AG04450 (cell line): ENCODE data around the gene PAQR5. TPM values are rescaled to one million over a fixed set of nuclear protein-coding genes. Genes with fewer than 3 reads are reported as not detected.

Experiments
- CTCF ChIA-PET: fragments of 300-600, 350-600 bp; formaldehyde crosslinking; extraction: SDS; loops from one replicate; lab custom pipeline; 2022; ENCODE audit warnings: antibody characterized with exemption, inconsistent platforms; lab: Charles Lee
- POLR2A ChIA-PET: fragments of 350-600 bp; formaldehyde crosslinking; extraction: SDS; loops from one replicate; lab custom pipeline; 2021; ENCODE audit warnings: antibody characterized with exemption, inconsistent platforms; lab: Yijun Ruan, JAX
- DNase-seq: peaks from one replicate; pipeline ENCODE4 v3.0.0-alpha.2; 2011; ENCODE audit warnings: low read depth, low spot score
- H3K27ac ChIP-seq: one replicate; pipeline ENCODE4 v1.5.1; 2012; ENCODE audit warnings: low read depth, low read length, control low read depth
- H3K27me3 ChIP-seq: one replicate; pipeline ENCODE4 v1.6.0; 2012; ENCODE audit warnings: low read length; ENCODE audit not compliant: control insufficient read depth, insufficient read depth
- H3K4me3 ChIP-seq: 2 replicates; pipeline ENCODE4 v1.5.1; 2011; ENCODE audit warnings: mild to moderate bottlenecking, low read depth, low read length, control low read depth
- H3K9me3 ChIP-seq: 2 replicates; pipeline ENCODE4 v1.5.1; 2012; ENCODE audit warnings: low read length; ENCODE audit not compliant: control insufficient read depth, insufficient read depth
- polyA plus RNA-seq: library from polyadenylated mRNA; depleted of rRNA; stranded (reverse); fragments of >200 nt; gene quantifications from 2 replicates; pipeline ENCODE4 v1.2.3, GENCODE V29; 2011
- TF ChIP-seq, protein P1 (sequence below): IDR thresholded peaks from 2 replicates; pipeline ENCODE4 v1.5.1; 2011; ENCODE audit warnings: low read depth, low read length, control low read depth, inconsistent platforms

PAQR5 gene
- polyA plus RNA-seq, 1 experiment, result 7.9 TPM

- Histone ChIP-seq H3K27me3 (no peaks in the 10 kb centered on the region), H3K27ac (no peak overlapping the region), H3K9me3 (no peaks in the 10 kb centered on the region), H3K4me3 (no peak overlapping the region)
- ChIA-PET CTCF (interaction anchor here (0.6 to 1.8 kb wide), 3 partner anchors 108 to 333 kb away, joined by 3 to 7 read pairs (median 3); no protein-coding TSS in a partner anchor), POLR2A (interaction anchor here (0.5 kb wide), 1 partner anchor 133 kb away, joined by 3 read pairs; no protein-coding TSS in a partner anchor)
- TF ChIP-seq, protein P1, sequence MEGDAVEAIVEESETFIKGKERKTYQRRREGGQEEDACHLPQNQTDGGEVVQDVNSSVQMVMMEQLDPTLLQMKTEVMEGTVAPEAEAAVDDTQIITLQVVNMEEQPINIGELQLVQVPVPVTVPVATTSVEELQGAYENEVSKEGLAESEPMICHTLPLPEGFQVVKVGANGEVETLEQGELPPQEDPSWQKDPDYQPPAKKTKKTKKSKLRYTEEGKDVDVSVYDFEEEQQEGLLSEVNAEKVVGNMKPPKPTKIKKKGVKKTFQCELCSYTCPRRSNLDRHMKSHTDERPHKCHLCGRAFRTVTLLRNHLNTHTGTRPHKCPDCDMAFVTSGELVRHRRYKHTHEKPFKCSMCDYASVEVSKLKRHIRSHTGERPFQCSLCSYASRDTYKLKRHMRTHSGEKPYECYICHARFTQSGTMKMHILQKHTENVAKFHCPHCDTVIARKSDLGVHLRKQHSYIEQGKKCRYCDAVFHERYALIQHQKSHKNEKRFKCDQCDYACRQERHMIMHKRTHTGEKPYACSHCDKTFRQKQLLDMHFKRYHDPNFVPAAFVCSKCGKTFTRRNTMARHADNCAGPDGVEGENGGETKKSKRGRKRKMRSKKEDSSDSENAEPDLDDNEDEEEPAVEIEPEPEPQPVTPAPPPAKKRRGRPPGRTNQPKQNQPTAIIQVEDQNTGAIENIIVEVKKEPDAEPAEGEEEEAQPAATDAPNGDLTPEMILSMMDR, result no peak
- no peak for DNase-seq
Measured at GRCh38 chr15:69392352-69392751, 93.6 kb downstream of the PAQR5 start.

GRCh38 chr15:69393831-69394491 is 95.2 kb downstream of the PAQR5 start:
- Histone ChIP-seq H3K27me3 (no peaks in the 10 kb centered on the region), H3K4me3 (no peak overlapping the region), H3K9me3 (no peaks in the 10 kb centered on the region), H3K27ac (no peak overlapping the region)
- POLR2A ChIA-PET, result interaction anchor here (0.6 kb wide), 1 partner anchor 49 kb away, joined by 3 read pairs; no protein-coding TSS in a partner anchor
- CTCF ChIA-PET, result interaction anchor here (0.6 to 3.5 kb wide), 26 partner anchors 9 to 1175 kb away, joined by 3 to 48 read pairs (median 4); partner anchors contain the start of genes GLCE and KIF23
- no peak for DNase-seq
- TF ChIP-seq, protein P1, result no peak

- TF ChIP-seq, protein P1, result peak; percentile 95
- ChIA-PET POLR2A (interaction anchor here (0.5 to 0.6 kb wide), 2 partner anchors 50 to 69 kb away, joined by 3 read pairs; no protein-coding TSS in a partner anchor), CTCF (interaction anchor here (0.6 to 3.5 kb wide), 28 partner anchors 8 to 1174 kb away, joined by 3 to 48 read pairs (median 4); partner anchors contain the start of genes GLCE and KIF23)
- Histone ChIP-seq H3K27me3 (no peaks in the 10 kb centered on the region), H3K4me3 (no peak overlapping the region), H3K27ac (peak overlapping the region; percentile 11), H3K9me3 (no peaks in the 10 kb centered on the region)
- DNase-seq, result no peak
Measured at GRCh38 chr15:69394556-69395282, 96.0 kb downstream of the PAQR5 start.

GRCh38 chr15:69395460-69395859 is 96.7 kb downstream of the PAQR5 start:
- Histone ChIP-seq H3K9me3 (no peaks in the 10 kb centered on the region), H3K27ac (no peak overlapping the region), H3K27me3 (no peaks in the 10 kb centered on the region), H3K4me3 (no peak overlapping the region)
- ChIA-PET POLR2A (interaction anchor here (0.5 kb wide), 1 partner anchor 69 kb away, joined by 3 read pairs; no protein-coding TSS in a partner anchor), CTCF (interaction anchor here (1.2 to 3.5 kb wide), 10 partner anchors 8 to 337 kb away, joined by 3 to 48 read pairs (median 7); partner anchors contain the start of gene GLCE)
- no peak for DNase-seq
- TF ChIP-seq, protein P1, result no peak
